IgD-negative memory B cell (primary cell): ENCODE measurements around the gene SIGLEC8. TPM values are rescaled to one million over a fixed set of nuclear protein-coding genes. Genes with fewer than 3 reads are reported as not detected.

ENCODE experiments used
- H3K27ac Mint-ChIP-seq, 3 donors: one replicate each; pipeline ENCODE4 v1.8.0; 2020 to 2022; ENCODE audit warnings: mild to moderate bottlenecking in 3 of 3, mixed read lengths in 3 of 3, moderate library complexity in 1 of 3
- H3K27me3 Mint-ChIP-seq: one replicate; pipeline ENCODE4 v1.8.0; 2021; ENCODE audit warnings: mixed read lengths
- H3K36me3 Mint-ChIP-seq: one replicate; pipeline ENCODE4 v1.8.0; 2020; ENCODE audit warnings: mild to moderate bottlenecking, mixed read lengths
- H3K4me1 Mint-ChIP-seq, 3 donors: one replicate each; pipeline ENCODE4 v1.8.0; 2020 to 2022; ENCODE audit warnings: mixed read lengths in 3 of 3, mild to moderate bottlenecking in 1 of 3
- H3K4me3 Mint-ChIP-seq, 4 donors: one replicate each; pipeline ENCODE4 v1.8.0; 2020 to 2022; ENCODE audit warnings: mild to moderate bottlenecking in 4 of 4, mixed read lengths in 4 of 4, moderate library complexity in 3 of 4
- H3K9me3 Mint-ChIP-seq, 3 donors: one replicate each; pipeline ENCODE4 v1.8.0; 2020 to 2021; ENCODE audit warnings: mixed read lengths in 3 of 3, mild to moderate bottlenecking in 1 of 3
- polyA plus RNA-seq: library from polyadenylated mRNA; unstranded; fragments of 300-500 nt; fragmentation: Illumina TruSeq; gene quantifications from one replicate; pipeline ENCODE4 v1.2.3, GENCODE V29; 2021

SIGLEC8 gene
- polyA plus RNA-seq, 1 donor from 2014 or later, result not detected

DNA sequence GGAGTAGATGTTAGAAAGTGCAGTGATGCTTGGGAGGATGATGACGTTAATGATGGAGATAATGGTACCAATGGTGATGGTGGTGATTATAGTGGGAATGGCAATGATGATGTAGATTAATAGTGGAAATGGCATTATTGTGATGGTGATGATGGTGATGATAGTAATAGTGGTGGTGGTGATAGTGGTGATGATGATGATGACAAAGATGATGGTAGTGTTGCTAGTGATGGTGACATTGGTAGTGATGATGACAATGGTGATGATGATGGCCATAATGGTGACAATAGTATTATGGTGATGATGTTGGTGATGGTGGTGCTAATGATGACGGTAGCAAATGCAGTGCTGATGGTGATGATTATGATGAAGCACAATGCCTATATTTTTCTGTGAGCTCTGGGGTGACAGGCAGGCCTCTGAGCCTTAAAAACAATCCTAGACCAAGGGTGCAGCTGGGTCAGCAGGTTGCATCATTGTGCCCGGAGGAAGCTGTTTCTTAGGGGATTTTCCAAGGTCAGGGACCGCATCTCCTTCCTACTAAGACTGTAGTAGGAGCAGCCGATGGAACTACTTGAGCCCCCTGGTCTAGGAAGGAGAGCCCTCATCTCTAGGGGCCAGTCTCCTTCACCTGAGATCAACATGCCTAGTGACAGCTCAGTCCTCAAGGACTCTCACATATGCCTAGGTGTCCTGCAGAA, 27.9 kb upstream of the SIGLEC8 start:
- Mint-ChIP-seq H3K4me1 (peaks cover 0 to 5% (median 3%) of the 10 kb centered on the region in 3 donors), H3K9me3 (peaks cover 0 to 3% (median 0%) of the 10 kb centered on the region in 3 donors), H3K27me3 (peaks cover 9% of the 10 kb centered on the region), H3K4me3 (no peak overlapping the region), H3K36me3 (peaks cover under 1% of the 10 kb centered on the region), H3K27ac (no peak overlapping the region)

- H3K4me3 Mint-ChIP-seq, result no peak overlapping the region
- peaks cover 3% of the 10 kb centered on the region for H3K36me3 Mint-ChIP-seq
- H3K4me1 Mint-ChIP-seq, result peaks cover 0 to 4% (median 3%) of the 10 kb centered on the region in 3 donors
- peaks cover 0 to 2% (median 2%) of the 10 kb centered on the region in 3 donors for H3K9me3 Mint-ChIP-seq
- no peak overlapping the region for H3K27ac Mint-ChIP-seq
- peaks cover 19% of the 10 kb centered on the region for H3K27me3 Mint-ChIP-seq
These were observed 22.3 kb upstream of the SIGLEC8 start for GRCh38 chr19:51480590-51480989.

DNA sequence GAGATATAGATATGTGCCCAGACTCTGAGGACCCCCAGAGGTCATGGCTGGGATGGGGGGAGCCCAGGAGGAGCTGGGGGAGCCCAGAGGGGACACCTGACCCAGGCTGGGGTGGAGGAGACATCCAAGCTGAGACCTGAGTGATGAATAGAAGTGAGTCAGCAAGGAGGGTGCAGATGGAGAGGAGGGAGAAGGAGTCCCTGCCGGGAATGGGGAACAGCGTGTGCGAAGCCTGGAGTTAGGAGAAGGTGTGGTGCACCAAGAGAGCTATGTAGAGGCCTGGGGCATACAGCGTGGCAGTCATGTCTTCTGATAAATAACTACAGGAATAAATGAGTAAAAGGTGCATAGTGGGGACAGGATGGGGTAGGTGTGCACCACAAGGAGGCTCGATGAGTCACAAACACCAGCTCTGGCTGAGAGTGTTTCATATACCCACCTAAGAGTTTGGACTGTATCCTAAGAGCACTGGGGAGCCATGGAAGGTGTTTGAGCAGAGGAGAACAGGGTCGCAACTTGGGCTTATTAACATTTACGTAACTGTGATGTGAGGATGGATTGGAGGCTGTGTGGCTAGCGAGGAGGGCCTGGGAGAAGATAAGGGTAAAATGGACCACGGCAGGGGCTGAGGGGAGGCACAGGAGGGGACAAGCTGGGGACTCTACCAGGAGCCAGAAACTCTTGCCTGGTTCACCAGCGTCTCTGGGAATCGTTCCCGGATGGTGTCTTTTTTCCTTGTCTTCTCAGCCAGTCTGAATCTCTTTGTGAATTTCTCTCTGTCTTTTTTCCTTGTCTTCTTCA, 21.5 kb upstream of the SIGLEC8 start:
- peaks cover 0 to 2% (median 2%) of the 10 kb centered on the region in 3 donors for H3K9me3 Mint-ChIP-seq
- peaks cover 0 to 4% (median 3%) of the 10 kb centered on the region in 3 donors for H3K4me1 Mint-ChIP-seq
- H3K36me3 Mint-ChIP-seq, result peaks cover 3% of the 10 kb centered on the region
- H3K27me3 Mint-ChIP-seq, result peaks cover 19% of the 10 kb centered on the region
- peak overlapping the region in 1 of 3 donors; percentile 8 for H3K27ac Mint-ChIP-seq
- peak overlapping the region in 1 of 4 donors; percentile 66 for H3K4me3 Mint-ChIP-seq

DNA sequence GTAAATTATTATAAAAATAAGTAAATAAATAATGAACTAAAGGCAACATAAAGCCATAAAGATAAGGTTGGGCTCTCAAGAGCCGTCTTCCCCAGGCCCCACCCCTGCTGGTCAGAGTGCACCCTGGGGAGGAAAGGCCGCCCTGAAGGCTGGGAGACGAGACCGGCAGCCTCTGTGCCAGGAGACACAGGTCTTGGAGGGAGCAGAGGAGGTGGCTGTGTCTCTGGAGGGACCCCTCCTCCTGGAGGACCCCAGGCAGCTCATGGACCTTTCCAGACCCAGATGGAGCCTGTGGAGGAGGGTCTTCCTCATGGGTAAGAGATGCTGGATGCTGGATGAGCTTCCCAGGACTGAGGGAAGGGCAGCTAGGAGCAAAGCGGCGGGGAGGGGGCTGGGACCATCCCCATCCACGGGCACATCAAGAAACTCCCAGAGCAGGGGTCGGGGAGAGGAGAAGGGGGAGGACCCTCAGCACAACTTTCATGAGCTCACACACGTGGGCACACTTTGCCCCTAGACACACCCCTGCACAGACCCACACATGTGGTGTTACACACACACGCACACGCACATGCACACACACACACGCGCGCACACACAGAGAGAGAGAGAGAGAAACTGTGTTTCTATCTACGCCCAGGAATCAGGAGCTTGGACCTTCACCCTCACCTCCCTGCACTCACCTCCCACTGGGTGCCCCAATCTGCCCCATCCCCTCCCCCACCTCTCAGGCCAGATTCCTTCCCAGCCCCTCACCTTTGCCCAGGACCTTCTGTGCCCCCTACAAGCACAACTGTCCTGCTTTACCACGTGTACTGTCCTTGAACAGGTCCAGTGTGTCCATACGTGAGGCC, 20.4 kb upstream of the SIGLEC8 start, which contains the start of gene CEACAM18:
Gene CEACAM18 (plus strand): TSS at position 159 of the 854 bp plus-strand sequence.
- Mint-ChIP-seq H3K4me1 (peaks cover 0 to 4% (median 3%) of the 10 kb centered on the region in 3 donors), H3K4me3 (peak within 1 kb of the TSS in 1 of 4 donors; percentile 28), H3K27ac (peak within 1 kb of the TSS in 1 of 3 donors; percentile 8), H3K36me3 (peaks cover 3% of the 10 kb centered on the region), H3K27me3 (peaks cover 19% of the 10 kb centered on the region), H3K9me3 (peaks cover 0 to 2% (median 2%) of the 10 kb centered on the region in 3 donors)

DNA sequence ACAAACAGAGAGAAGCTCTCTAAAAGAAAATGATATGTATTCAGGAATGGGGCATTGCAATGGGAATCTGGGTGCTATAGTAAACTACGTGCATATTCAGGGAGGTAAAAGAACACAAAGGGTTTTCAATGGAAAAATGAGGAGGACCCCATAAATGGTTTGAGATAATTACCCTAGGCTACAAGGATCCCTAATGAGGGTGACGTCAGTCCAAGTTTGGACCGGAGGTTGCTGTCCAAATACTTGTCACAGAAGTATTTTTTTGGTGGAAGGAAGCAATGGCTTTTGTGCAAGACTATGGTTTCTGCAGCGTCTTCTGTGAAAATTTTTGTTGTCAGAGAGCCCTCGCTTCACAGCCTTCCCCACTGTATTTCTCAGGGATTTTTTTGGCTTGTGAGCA, 19.1 kb upstream of the SIGLEC8 start:
- peak overlapping the region in 1 of 4 donors; percentile 28 for H3K4me3 Mint-ChIP-seq
- peaks cover 21% of the 10 kb centered on the region for H3K27me3 Mint-ChIP-seq
- peaks cover 3% of the 10 kb centered on the region for H3K36me3 Mint-ChIP-seq
- peaks cover 0 to 2% (median 2%) of the 10 kb centered on the region in 3 donors for H3K9me3 Mint-ChIP-seq
- H3K4me1 Mint-ChIP-seq, result peaks cover 6 to 7% (median 7%) of the 10 kb centered on the region in 3 donors
- H3K27ac Mint-ChIP-seq, result no peak overlapping the region

GRCh38 chr19:51476164-51476563, 17.9 kb upstream of the SIGLEC8 start:
- peaks cover 18% of the 10 kb centered on the region for H3K27me3 Mint-ChIP-seq
- H3K36me3 Mint-ChIP-seq, result peaks cover 3% of the 10 kb centered on the region
- H3K4me1 Mint-ChIP-seq, result peaks cover 6 to 7% (median 7%) of the 10 kb centered on the region in 3 donors
- peaks cover 0 to 2% (median 2%) of the 10 kb centered on the region in 3 donors for H3K9me3 Mint-ChIP-seq
- no peak overlapping the region for H3K4me3 Mint-ChIP-seq
- no peak overlapping the region for H3K27ac Mint-ChIP-seq

DNA sequence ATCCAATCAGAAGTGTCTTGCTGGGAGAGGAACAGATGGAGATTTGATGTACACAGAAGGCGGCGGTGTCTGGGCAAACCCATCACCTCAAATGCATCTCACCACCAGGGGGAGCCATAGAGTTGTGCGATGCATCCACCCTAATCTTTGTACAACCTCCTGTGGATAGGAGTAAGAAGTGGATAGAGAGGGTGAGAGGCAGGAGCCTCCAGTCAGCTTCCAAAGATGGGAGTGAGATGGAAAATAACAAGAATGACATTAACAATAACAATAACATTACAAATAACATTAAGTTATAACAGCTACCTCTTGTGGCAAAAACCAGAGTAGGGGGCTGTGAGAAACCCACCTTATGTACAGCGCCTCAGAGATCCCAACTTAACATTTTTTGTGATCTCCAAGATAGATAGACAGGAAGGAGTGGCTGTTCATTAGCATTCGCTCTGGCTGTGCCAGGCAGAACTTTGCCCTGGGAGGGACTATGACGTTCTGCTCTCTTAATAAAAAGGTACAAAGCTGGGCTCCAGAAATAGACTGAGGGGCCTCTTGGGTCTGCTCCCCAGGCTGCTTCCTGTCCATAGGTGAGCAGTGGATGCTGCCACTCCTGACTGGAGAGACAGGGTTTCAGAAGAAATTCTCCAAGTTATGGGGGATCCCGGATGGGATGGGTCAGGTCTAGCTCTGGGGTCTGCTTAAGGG, 14.9 kb upstream of the SIGLEC8 start:
- no peak overlapping the region for H3K4me3 Mint-ChIP-seq
- peaks cover 0 to 2% (median 0%) of the 10 kb centered on the region in 3 donors for H3K9me3 Mint-ChIP-seq
- no peak overlapping the region for H3K27ac Mint-ChIP-seq
- peaks cover 10% of the 10 kb centered on the region for H3K27me3 Mint-ChIP-seq
- H3K4me1 Mint-ChIP-seq, result peaks cover 3 to 7% (median 3%) of the 10 kb centered on the region in 3 donors
- H3K36me3 Mint-ChIP-seq, result no peaks in the 10 kb centered on the region

GRCh38 chr19:51472607-51473006, 14.4 kb upstream of the SIGLEC8 start:
- H3K9me3 Mint-ChIP-seq, result peaks cover 0 to 2% (median 0%) of the 10 kb centered on the region in 3 donors
- H3K4me3 Mint-ChIP-seq, result no peak overlapping the region
- H3K4me1 Mint-ChIP-seq, result peaks cover 3 to 7% (median 5%) of the 10 kb centered on the region in 3 donors
- H3K27me3 Mint-ChIP-seq, result peaks cover 10% of the 10 kb centered on the region
- H3K36me3 Mint-ChIP-seq, result no peaks in the 10 kb centered on the region
- H3K27ac Mint-ChIP-seq, result no peak overlapping the region

DNA sequence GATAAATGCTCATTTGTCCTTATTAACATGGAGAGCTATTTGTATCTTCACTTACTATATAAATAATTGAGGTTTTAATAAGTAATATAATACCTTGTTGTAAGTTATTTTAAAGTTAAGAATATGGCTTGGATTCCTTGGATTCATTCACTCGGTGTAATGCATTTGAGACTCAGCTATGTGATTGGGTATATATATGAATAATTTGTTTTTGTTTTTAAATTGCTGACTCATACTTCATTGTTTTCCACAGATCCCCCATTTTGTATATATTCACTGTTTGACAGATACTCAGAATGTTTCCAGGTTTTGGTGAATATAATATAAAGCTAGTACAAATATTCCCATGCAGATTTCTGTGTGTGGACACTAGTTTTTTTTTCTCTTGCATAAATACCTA, 13.3 kb upstream of the SIGLEC8 start:
- H3K9me3 Mint-ChIP-seq, result peaks cover 0 to 2% (median 0%) of the 10 kb centered on the region in 3 donors
- H3K27me3 Mint-ChIP-seq, result peaks cover 7% of the 10 kb centered on the region
- H3K4me3 Mint-ChIP-seq, result no peak overlapping the region
- H3K27ac Mint-ChIP-seq, result no peak overlapping the region
- no peaks in the 10 kb centered on the region for H3K36me3 Mint-ChIP-seq
- H3K4me1 Mint-ChIP-seq, result peaks cover 3 to 10% (median 6%) of the 10 kb centered on the region in 3 donors

DNA sequence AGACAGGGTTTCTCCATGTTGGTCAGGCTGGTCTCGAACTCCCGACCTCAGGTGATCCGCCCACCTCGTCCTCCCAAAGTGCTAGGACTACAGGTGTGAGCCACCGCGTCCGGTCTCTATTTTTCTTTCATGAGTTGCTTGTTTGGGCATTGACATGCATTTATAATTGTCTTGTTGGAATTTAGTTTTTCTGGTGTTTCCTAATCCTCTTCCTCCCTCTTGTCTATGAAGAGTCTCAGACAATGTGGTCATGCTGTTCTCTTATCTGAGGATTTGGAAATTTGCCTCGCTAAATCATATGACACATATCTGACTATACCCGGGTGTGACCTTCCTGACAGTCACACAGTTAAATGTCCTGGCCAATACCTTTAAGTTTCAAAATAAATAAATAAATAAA, 12.7 kb upstream of the SIGLEC8 start:
- Mint-ChIP-seq H3K9me3 (peaks cover 0 to under 1% (median 0%) of the 10 kb centered on the region in 3 donors), H3K27me3 (peaks cover 8% of the 10 kb centered on the region)

GRCh38 chr19:51469629-51470028, 11.4 kb upstream of the SIGLEC8 start:
- peaks cover 0 to 3% (median 0%) of the 10 kb centered on the region in 3 donors for H3K9me3 Mint-ChIP-seq
- peaks cover 10% of the 10 kb centered on the region for H3K27me3 Mint-ChIP-seq
- H3K4me3 Mint-ChIP-seq, result no peak overlapping the region
- peaks cover 3 to 10% (median 6%) of the 10 kb centered on the region in 3 donors for H3K4me1 Mint-ChIP-seq
- no peak overlapping the region for H3K27ac Mint-ChIP-seq
- peaks cover 6% of the 10 kb centered on the region for H3K36me3 Mint-ChIP-seq

More for the DNA sequence above, 12.7 kb upstream of the SIGLEC8 start:
- H3K4me3 Mint-ChIP-seq, result no peak overlapping the region
- H3K36me3 Mint-ChIP-seq, result no peaks in the 10 kb centered on the region
- H3K4me1 Mint-ChIP-seq, result peaks cover 3 to 10% (median 6%) of the 10 kb centered on the region in 3 donors
- no peak overlapping the region for H3K27ac Mint-ChIP-seq

- Mint-ChIP-seq H3K27me3 (peaks cover 11% of the 10 kb centered on the region), H3K27ac (no peak overlapping the region), H3K9me3 (peaks cover 0 to 3% (median 0%) of the 10 kb centered on the region in 3 donors), H3K36me3 (peaks cover 6% of the 10 kb centered on the region), H3K4me3 (no peak overlapping the region), H3K4me1 (peaks cover 3 to 10% (median 6%) of the 10 kb centered on the region in 3 donors)
These were observed 10.9 kb upstream of the SIGLEC8 start for GRCh38 chr19:51469162-51469561.

DNA sequence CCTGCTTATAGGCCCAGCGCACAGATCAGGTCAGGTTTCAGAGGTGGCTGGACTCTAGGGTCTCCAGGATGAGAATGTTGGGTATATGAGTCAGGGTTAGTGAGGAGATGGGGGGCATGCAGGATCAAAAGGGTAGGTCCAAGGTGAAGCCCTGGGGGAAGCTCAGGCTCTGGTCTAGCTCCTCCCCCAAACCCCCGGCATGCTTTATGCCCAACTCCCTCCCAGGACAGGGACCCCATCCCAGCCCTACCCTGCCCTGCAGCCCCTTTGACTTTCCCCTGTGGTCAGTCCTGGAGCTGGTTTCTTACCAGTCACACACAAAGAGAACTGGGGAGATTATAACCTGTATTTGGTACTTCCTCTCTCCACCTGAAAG, 10.3 kb upstream of the SIGLEC8 start:
- Mint-ChIP-seq H3K4me3 (no peak overlapping the region), H3K4me1 (peaks cover 3 to 10% (median 6%) of the 10 kb centered on the region in 3 donors), H3K27me3 (peaks cover 13% of the 10 kb centered on the region), H3K27ac (no peak overlapping the region), H3K36me3 (peaks cover 6% of the 10 kb centered on the region), H3K9me3 (peaks cover 0 to 3% (median 0%) of the 10 kb centered on the region in 3 donors)
